Tibial nerve (tissue), 3 donors: ENCODE data around the gene SYCE1.

Experiments
- POLR2A ChIP-seq, 2 donors: fragments of 450-650 bp; IDR thresholded peaks; one replicate each; pipeline ENCODE4 v1.6.1; 2017; ENCODE audit warnings: antibody characterized with exemption in 2 of 2, mild to moderate bottlenecking in 2 of 2, moderate library complexity in 2 of 2
- TF ChIP-seq, protein P1 (sequence below), 5 experiments: fragments of 200-600 bp in 3 of 5; fragments of 450-650 bp in 2 of 5; sonication (generic) in 3 of 5; IDR thresholded peaks; one replicate each; pipeline ENCODE4 v1.5.1; 2016 to 2019; ENCODE audit warnings: antibody characterized with exemption in 5 of 5, mild to moderate bottlenecking in 3 of 5, moderate library complexity in 2 of 5

DNA sequence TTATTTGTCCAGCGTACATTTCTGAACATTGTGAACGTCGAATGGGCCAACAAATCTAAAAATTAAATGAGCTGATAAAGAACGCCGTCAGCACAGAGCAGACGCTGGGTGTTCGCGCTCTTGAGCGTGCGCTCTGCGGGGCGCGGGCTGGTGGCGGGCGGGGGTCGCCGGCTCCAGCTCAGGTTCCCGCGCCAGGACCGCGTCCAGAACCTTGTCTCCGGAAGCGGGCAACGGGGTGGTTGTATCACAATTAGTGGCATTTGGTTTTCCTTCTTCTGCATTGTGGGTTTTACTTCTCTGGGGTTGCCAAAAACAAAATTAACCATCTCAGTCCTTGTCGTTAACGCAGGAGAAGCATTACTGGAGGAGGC, 35.8 kb downstream of the SYCE1 start:
- TF ChIP-seq, protein P1, sequence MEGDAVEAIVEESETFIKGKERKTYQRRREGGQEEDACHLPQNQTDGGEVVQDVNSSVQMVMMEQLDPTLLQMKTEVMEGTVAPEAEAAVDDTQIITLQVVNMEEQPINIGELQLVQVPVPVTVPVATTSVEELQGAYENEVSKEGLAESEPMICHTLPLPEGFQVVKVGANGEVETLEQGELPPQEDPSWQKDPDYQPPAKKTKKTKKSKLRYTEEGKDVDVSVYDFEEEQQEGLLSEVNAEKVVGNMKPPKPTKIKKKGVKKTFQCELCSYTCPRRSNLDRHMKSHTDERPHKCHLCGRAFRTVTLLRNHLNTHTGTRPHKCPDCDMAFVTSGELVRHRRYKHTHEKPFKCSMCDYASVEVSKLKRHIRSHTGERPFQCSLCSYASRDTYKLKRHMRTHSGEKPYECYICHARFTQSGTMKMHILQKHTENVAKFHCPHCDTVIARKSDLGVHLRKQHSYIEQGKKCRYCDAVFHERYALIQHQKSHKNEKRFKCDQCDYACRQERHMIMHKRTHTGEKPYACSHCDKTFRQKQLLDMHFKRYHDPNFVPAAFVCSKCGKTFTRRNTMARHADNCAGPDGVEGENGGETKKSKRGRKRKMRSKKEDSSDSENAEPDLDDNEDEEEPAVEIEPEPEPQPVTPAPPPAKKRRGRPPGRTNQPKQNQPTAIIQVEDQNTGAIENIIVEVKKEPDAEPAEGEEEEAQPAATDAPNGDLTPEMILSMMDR (IDR thresholded peaks at IDR 0.05): no peak
- TF ChIP-seq POLR2A (IDR thresholded peaks at IDR 0.05): no peak
